AG04449 (cell line): ENCODE results near the gene CRLF1.

Experiments
- CTCF ChIA-PET: fragments of 350-600 bp; formaldehyde crosslinking; extraction: SDS; loops from one replicate; lab custom pipeline; 2021; ENCODE audit warnings: antibody characterized with exemption; lab: Yijun Ruan, JAX
- POLR2A ChIA-PET: fragments of 400-600, 350-600 bp; formaldehyde crosslinking; extraction: SDS; loops from one replicate; lab custom pipeline; 2020; ENCODE audit warnings: antibody characterized with exemption, inconsistent platforms; lab: Yijun Ruan, JAX
- DNase-seq: peaks from one replicate; pipeline ENCODE4 v3.0.0-alpha.2; 2010; ENCODE audit warnings: low read depth, low spot score
- H3K4me3 ChIP-seq: 2 replicates; pipeline ENCODE4 v1.5.1; 2011; ENCODE audit warnings: low read depth, mild to moderate bottlenecking, control low read depth, low read length
- CTCF ChIP-seq: IDR thresholded peaks from one replicate; pipeline ENCODE4 v1.5.1; 2011; ENCODE audit warnings: mild to moderate bottlenecking, moderate library complexity, low read length, control low read depth, inconsistent platforms; ENCODE audit not compliant: insufficient read depth; ENCODE audit errors: missing control alignments

CRLF1 gene

DNA sequence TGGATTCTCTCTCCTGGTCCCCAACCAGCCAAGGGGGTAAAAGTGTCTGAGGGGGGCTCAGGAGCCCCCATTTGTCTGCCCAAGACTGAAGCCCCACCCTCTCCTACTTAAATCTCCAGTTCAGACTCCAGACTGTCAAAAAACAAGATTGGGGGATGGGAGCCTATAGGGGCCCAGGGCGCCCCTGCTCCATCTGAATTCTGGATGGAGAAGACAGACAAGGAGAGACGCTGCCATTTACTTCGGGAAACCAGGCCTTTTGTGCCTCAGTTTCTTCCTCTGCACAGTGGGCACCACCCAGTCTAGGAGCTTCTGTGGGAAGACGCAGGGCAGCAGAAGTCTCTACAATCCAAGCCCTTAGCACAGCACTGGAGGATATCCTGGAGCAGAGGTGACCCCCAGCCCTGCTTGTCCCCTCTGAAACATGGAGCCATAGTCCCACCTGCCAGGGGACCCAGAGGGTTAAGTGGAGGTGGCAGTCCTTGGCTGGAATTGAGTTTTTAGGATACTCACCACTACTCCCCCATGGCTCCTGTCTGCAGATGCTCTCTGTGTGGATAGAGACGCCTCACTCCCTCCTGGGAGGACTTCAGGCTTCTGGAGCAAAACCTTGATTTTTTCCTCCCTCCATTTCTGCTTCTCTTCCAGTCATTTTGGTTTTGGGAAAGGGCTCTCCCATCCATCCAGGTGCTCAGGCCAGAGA is 1.7 kb upstream of the CRLF1 start:
- no peak overlapping the region for H3K4me3 ChIP-seq
- POLR2A ChIA-PET: no interaction called here
- DNase-seq: no peak
- CTCF ChIA-PET: no interaction called here
- TF ChIP-seq CTCF: no peak

DNA sequence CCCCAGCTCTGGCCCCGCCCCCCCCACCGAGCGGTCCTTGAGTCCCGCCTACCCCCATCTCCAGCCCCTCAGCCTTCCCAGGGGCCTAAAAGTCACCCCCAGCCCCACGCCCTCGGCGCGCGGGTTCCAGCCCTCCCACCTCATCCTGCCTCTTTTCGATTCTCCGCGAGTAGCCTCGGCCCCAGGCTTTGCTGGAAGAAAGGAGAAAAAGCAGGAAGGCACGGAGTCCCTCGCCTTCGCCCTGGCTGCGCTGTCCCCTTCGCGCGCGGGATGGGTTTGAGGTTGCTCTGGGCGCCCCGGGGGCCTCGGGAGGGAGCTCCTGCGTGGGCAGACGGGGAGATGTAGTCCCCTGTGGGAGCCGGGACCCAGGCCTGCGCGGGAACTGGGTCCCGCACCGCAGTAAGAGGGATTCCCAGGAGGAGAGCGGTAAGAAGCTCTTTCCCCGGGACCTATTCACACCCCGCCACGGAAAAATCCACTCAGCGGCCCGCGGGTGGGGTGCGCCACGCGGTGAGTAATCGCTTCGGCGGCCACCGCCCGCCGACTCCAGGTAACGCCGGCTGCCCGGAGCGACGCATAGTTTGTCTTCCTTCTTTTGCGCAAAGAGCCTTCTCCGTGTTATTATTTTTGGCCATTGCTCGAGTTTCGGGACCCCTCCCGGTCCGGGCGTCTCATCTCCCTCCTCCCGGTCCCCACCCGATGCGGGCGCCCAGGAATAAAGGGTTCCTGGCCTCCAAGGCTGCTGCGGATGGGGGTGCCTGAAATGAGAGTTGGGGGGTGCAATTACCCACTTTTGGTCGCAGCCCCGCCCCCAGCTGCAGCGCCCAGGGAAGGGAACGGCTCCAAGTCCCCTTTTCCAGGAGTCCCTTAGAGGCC is 865 bp upstream of the CRLF1 start:
- ChIA-PET POLR2A (no interaction called here), CTCF (interaction anchor here (1.5 kb wide), 1 partner anchor 13 kb away, joined by 7 read pairs; no protein-coding TSS in a partner anchor)
- no peak overlapping the region for H3K4me3 ChIP-seq
- TF ChIP-seq CTCF: no peak
- DNase-seq: no peak

DNA sequence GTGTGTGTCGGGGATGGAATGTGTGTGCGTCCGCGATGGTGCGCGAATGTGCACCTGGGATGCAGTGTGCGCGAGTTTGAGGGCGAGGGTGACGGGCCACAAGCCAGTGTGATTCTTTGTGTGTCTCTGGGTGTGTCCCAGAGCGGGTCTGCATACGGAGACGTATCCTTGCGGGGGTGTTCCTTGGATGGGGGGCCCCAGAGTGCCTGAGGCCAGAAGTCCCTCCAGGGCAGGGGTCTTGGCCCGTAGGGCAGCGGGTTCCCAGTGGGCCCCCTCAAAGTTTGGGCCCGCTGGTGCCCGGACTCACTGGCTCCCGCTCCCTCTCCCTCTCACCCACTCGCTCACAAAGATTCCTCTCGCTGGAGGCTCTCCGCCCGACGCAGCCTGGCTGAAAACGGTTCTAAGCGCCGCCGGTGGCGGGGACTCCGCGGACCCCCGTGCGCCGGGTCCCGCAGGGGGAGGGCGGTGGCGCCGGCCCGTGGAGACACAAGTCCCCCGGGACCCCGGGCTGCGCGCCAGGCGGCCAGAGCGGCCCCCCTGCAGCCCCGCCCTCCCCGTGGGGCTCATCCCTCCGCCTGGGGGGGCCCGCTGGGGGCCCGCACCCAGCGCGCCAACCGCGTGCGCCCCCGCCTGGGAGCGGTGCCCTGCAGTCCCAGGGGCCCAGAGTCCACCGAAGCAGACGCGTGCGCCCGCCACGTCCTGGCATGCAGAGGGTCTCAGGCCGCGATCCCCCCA is 886 bp downstream of the CRLF1 start:
- H3K4me3 ChIP-seq: no peak overlapping the region
- TF ChIP-seq CTCF: no peak
- DNase-seq: no peak
- ChIA-PET CTCF (interaction anchor here (1.5 to 1.6 kb wide), 3 partner anchors 10 to 242 kb away, joined by 5 to 8 read pairs (median 8); no protein-coding TSS in a partner anchor), POLR2A (no interaction called here)

GRCh38 chr19:18605196-18605545 is 1.4 kb downstream of the CRLF1 start:
- no peak for DNase-seq
- POLR2A ChIA-PET: no interaction called here
- no peak overlapping the region for H3K4me3 ChIP-seq
- CTCF ChIA-PET: interaction anchor here (1.5 to 1.6 kb wide), 3 partner anchors 10 to 242 kb away, joined by 5 to 8 read pairs (median 8); no protein-coding TSS in a partner anchor
- TF ChIP-seq CTCF: no peak

DNA sequence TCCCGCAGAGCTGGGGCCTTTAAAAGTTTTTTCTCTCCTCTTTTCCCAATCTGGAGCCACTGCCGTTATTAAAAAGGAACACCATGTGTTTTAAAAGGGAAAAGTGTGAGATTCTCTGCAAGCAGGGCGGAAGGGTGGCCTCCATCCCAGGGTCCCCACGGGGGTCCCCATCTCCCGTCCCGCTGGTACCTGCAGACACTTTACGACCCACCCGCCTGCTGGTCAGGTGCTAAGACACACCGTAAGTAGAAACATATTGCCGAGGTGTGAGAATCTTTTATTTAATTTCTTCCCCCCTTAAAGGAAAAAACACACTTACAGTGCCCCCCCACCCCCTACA is 1.8 kb downstream of the CRLF1 start:
- POLR2A ChIA-PET: no interaction called here

More for the DNA sequence above, 1.8 kb downstream of the CRLF1 start:
- CTCF ChIA-PET: interaction anchor here (0.7 to 2.9 kb wide), 5 partner anchors 10 to 242 kb away, joined by 3 to 10 read pairs (median 8); no protein-coding TSS in a partner anchor
- no peak for DNase-seq
- no peak for TF ChIP-seq CTCF
- H3K4me3 ChIP-seq: no peak overlapping the region
